Measurements from ENCODE around the gene ERCC4.
"Not testable (repeated sequence)": the region's sequence is repeated elsewhere in the genome, so short reads cannot be mapped to it uniquely, and the experiment has no call there.

The ERCC4 gene

DNA sequence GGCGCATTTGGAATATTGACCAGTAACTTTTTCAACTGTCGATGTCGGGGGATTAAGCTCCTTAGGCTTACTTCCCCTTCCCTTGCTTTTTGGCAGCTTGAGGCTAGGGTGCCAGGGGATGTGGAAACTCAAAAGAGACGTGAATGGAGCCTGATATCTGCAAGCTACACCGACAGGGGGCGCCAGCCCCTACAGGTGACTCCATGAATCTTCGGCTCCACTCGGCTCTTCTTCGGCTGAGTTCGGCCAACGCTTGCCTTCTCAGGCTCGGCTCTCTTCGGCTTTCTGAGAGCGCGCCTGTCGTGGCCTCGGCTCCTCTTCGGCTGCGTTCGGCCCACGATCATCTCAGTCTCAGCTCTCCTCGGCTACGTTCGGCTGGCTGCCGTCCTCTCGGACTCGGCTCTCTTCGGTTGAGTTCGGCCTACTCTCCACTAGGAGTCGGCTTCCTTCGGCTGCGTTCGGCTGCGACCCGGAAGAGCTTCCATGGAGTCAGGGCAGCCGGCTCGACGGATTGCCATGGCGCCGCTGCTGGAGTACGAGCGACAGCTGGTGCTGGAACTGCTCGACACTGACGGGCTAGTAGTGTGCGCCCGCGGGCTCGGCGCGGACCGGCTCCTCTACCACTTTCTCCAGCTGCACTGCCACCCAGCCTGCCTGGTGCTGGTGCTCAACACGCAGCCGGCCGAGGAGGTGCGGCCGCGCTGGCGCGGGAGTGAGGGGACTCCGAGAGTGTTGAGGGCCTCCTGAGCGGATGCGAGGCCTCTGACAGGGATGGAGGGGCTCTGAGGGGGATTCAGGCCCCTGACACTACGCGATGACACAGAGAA is at the start of gene ERCC4:
ERCC4 (plus strand) TSS at position 472 of the 827 bp plus-strand sequence; CDS start at position 484, 12 bp downstream.
- peak; percentile 99 for DNase-seq

DNA sequence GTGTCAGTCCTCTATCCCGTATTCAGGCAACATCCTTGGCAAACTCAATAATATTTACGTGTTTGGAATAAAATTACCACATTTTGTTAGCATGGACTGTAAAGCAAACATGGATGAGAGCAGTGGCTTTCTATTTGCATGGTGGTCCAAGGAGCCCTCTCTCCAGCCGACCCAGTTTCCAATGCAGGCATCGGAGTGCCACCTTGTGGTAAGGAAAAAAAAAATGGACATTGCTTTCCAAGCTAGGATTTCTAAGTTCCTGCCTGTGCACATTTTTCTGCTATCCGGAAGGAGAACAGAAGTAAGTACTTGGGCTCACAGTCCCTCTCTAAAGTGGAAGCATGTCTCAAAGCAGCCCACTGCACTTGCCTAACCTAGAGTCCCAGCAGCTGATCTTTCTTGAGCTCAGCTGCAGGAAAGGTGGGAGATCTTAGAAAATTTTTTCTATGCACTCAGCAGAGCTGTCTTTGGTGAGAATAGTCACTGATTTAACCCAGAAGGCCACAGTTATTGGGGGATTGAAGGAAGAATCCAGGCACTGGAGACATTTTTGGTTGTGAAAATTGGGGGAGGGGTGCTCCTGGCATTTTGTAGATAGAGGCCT is 46.0 kb upstream of the ERCC4 start:
- no peak for DNase-seq

DNA sequence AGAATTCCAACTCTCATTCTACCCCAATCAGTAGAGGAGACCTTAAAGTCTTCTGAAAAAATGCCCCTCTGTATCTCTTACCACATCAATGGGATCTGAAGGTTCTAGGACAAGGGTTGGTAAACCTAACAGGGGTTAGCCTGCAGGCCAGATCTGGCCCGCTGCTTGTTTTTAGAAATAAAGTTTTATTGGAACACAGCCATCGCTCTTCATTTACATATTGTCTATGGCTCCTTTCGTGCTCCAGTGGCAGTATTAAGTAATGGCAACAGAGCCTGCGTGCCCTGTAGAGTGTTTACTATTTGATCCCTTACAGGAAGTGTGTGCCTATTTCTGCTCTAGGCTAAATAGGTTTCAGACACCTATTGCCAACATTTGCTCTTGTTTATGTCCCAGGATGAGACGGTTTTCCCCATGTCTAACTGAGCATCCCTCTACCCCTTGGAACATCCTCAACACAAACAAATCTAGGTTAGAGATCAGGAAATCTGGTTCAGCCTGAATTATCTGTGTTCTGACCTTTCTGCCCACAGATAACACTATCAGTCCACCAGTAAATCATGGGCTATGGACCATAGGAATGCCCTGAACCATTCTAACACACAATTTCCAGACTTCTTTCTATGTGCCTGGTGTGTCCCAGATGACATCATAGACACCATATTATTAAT is 44.2 kb upstream of the ERCC4 start:
- no peak for DNase-seq

DNA sequence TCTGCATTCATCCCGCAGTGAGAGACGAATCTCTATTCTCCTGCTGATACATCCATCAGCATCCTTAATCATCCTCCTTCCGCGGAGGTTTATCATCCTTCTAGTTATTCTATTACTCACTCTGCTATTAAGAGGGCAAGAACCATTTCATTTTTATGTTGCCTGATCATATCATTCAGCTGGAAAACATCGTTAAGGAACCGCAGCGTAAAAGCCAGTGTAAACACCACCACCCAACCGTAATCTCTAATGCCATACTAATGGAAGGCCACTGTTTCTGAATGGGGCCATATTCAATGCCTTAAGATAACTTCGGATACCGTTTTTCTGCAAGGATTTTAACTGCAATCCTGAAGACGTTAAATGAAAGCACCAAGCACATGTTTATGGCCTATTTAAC is 36.7 kb upstream of the ERCC4 start:
- DNase-seq = no peak

DNA sequence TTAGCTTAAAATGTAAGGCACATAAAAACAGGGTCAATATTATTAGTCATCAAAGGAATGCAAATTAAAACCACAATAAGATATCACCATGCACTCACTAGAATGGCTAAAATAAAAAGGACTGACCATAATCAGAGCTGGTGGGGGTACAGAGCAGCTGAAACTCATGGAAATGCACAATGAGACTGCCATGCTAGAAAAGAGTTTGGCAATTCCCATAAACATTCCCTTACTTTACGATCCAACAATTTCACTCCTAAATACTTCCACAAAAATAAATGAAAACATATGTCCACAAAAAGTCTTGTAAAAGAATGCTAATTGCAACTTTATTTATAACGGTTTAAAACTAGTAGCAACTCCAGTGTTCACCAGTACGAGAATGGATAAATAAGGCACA is 36.1 kb upstream of the ERCC4 start:
- DNase-seq = no peak

DNA sequence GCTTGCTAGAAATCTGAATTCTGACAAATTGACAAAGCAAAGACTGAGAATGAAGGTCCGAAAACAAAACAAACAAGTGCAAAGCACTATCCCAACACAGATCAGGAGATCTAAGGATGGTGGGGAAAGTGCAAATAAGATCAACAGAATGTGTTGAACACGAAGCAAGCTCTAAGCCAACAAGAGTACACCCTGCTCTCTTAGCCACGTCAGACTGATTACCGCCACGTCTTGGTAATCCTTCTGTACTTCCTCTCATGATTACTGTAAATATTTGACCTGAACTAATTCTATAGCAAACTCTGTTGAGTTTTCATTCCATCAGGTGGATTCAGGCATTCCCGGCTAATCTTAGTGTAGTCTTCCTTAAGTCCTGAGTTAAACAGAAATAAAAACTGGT is 34.3 kb upstream of the ERCC4 start:
- DNase-seq = no peak

DNA sequence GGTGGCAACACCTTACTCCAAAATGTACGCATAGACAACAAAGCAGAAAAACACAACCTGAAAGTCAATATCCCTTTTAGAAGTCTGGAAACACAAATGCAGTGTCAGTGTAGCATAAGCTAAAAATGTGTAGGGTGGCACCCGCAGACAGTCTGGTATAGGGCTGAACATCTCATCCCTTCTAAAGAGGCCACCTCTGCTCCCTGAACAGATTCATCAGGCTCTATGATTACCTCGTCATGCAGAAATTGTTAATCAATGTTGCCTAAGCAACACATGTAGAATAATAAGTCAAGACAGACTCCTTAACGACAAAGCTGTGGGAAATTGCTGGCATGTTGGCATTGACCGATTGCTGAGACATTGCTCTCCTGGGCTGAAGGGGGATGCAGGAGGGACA is 33.3 kb upstream of the ERCC4 start:
- no peak for DNase-seq

DNA sequence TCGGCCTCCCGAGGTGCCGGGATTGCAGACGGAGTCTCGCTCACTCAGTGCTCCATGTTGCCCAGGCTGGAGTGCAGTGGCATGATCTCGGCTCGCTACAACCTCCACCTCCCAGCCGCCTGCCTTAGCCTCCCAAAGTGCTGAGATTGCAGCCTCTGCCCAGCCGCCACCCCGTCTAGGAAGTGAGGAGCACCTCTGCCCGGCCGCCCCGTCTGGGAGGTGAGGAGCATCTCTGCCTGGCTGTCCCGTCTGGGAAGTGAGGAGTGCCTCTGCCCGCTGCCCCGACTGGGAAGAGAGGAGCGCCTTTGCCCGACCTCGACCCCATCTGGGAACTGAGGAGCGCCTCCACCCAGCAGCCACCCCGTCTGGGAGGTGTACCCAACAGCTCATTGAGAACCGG is 30.6 kb upstream of the ERCC4 start:
- not testable (repeated sequence) for DNase-seq

DNA sequence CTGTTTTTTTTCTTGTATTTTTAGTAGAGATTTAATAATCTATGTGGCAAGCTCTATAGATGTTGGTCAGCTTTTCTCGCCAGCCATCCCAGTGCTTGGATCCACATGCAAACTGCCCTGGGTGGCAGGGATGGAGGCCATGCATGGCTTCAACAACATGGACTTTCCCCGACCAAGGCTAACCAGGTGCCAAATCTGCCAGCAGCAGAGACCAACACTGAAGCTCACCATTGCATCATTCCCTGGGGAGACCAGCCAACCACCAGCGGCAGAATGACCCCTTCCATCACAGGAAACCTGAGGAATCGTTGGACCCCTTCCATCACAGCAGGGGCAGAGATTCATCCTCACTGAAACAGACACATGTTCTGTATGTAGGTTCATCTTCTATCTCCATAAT is 27.7 kb upstream of the ERCC4 start:
- DNase-seq = no peak

DNA sequence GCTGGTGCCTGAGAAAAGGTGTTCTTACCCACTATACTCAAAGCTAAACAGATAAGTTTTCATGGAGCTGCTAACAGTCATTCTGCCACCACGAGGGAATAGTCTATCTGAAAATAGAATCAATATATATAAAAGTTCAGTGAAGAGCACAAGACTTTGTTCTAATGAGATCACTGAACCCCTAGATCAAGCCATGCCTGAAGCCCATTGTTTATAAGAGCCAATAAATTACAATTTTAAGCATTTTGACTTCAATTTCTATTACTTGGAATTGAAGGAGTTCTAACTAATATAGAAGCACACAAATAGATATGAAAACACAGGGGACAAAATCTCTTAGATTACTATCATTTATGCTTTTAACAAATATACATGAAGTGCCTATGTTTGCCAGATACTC is 24.4 kb upstream of the ERCC4 start:
- no peak for DNase-seq

DNA sequence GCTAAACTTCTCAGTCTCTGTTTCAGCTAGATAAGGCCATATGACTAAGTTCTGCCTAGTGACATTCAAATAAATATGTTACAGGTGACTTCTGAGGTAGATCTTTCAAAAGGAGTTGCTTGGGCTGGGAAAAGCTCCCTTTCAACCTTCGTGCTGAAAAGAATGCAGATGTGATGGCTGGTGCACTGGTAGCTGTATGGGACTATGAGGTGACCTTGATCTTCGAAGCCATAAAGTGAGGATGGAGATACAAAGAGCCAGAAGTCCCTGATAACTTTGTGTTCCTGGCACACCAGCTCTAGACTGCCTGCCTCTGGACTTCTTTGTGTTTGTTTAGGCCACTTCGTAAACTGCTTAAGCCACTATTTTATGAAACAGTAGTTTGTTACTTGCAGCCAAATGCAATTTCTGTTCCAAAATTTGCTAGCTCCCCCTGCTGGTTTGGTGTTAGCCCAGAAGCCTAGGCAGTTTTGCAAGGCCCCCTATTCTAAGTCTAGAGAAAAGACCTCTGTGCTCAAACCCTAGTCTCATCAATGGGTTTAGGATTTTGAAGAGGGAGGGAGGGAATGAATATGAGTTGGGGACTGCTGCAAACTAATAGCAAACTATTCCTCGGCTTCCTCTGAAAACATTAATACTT is 23.3 kb upstream of the ERCC4 start:
- DNase-seq = no peak

DNA sequence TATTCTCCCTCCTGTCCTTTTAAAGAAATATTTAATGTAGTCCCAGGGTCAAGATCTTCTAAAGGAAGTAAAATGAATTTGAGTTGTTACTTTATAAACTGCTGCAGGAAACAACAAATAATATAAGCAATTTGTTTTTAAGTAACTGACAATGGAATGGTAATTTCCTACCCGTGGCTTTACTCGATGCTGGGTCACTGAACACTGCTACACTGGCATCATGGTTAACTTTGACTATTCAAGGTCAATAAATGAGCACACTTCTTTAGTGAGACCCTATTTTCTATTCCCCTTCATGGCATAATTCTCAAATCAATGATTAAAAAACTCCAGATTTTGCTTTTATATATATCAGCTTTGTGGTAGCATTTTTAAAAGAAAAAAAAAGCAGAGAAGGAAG is 22.1 kb upstream of the ERCC4 start:
- no peak for DNase-seq

DNA sequence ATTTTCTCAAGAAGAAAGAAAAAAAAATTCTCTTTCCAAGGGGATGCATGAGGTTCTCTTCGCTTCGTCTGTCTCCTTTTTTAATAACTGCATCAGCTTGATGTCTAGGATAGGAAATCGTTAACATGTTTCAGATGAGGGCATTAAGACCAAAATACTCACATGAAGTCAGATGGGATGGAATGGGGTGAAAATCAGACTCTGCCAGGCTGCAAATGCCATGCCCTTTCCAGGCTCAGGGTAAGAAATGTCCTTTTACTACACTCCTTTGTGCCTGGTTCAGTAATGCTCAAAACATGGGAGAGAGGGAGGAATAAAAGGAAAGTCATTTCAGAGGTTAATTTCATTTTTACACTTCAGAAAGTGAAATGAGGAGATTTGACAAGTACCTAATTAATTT is 21.7 kb upstream of the ERCC4 start:
- DNase-seq = no peak

DNA sequence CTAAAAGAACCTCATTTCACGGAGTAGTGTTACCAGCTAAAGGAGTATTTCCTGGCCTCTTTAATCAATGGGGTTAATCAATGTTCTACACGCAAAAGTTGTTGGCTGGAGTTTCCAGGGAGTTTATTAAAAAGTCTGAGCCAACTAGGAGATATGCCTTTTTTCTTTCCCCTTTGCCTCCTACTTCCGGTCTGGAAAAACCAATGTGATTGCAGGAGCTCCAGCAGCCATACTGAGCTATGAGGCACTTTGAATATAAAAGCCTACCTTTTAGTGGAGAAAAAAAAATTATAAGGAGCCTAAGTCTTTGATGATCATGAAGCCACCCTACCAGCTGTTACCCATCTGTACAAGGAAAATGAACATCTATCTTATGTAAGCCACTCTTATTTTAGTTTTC is 17.9 kb upstream of the ERCC4 start:
- no peak for DNase-seq

DNA sequence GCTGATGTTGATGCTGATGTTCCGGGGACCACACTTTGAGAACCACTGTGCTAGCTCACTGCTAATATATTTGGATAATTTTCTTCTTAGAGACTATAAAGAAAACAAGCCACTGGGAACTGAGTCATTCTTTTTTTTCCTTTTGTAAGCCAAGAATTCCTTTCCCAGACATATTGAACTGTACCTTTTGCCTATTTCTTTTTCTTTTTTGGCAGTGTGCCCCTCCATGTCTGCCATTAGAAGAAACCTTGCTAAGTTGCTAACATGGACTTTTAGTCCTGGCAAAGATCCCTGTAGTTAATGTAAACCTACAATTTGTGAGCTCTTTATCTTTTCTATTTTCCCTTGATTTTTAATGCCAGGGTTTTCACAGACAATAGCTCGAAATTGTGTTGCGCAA is 17.3 kb upstream of the ERCC4 start:
- DNase-seq = no peak

DNA sequence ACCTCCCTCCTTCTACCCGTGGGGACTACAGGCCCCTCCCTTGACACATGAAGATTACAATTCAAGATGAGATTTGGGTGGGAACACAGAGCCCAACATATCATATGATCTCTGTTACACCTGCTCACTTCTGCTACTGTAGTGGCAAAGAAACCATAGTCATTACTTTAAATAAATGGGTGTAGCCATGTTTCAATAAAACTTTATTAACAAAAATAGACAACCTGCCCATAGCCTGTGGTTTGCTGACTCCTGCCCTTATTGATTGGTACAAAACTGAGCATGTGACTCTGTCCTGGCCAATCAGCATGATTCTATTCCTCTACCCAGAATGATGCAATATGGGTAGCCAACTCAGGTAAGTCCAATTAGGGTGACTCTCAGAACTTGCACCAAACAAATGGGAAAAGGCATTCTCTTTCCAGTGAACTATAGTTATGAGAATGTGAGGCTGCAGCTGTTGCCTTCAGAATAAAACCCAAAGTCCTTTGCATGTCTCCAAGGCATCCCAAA is 15.7 kb upstream of the ERCC4 start:
- DNase-seq = no peak

DNA sequence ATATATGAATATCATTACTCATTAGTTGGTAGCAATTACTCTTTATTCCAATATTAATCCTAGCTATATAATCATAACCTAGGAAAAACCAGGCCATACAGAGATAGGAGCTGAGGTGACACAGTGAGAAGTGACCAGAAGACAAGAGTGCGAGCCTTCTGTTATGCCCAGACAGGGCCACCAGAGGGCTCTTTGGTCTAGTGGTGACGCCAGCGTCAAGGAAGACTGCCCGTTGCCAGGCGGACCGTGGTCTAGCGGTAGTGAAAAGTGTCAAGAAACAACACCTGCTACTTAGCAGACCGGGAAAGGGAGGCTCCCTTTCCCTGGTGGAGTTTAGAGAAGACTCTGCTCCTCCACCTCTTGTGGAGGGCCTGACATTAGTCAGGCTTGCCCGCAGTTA is 15.1 kb upstream of the ERCC4 start:
- DNase-seq = peak; percentile 7

DNA sequence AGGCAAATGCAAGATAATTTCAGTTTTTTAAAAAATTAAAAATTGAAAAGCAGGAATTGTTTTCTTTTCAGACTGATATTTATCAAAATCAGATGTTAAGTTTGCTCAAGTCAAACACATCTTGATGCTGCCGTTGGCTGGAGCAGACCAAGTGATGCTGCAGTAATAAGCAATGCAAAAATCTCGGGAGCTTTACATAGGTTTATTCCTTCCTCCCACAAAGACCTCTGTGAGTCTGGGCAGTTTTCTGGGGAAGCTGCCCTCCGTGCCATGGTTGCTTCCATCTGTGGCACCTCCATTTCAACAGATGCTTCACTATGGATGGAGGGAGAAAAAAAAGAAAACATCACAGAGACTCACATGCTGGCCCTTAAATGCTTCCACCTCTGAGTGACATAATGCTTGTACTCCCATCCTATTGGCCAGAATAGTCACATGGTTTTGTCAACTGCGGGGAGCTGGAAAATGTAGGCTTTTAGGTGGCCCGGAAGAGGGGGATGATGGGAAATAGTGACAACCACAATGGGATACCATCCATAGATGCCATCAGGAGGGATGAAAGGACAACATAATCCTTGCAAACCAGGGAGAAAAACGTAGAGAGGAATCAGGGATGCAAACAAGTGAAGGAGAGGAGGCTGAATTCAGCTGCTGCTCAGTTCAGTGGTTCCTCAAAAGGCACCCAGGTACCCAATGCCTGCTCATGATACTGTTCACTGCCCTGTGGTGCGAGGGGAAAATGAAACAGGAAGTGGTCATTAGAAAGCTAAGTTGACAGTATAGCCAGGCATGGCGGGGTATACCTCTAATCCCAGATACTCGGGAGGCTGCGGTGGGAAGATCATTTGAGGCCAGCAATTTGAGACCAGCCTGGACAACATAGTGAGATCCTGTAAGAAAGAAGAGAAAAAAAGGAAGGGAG is 13.5 kb upstream of the ERCC4 start:
- no peak for DNase-seq

DNA sequence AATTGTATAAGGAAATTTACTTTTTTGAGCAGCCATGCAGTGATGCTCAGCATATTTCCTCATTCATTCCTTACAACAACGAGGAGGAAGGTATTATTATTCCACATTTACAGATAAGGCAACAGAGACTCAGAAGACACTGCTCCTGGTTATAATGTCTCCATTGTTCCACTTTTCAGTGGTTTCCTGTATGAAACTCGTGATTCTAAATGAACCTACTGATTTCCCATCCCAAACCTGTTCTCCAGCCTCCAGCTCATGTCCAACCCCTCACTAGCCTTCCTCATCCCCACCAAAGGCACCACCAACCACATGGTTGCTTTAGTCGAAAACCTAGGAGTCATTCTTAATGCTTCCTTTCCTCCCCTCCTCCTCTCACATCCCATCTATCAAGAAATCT is 12.5 kb upstream of the ERCC4 start:
- DNase-seq = no peak

DNA sequence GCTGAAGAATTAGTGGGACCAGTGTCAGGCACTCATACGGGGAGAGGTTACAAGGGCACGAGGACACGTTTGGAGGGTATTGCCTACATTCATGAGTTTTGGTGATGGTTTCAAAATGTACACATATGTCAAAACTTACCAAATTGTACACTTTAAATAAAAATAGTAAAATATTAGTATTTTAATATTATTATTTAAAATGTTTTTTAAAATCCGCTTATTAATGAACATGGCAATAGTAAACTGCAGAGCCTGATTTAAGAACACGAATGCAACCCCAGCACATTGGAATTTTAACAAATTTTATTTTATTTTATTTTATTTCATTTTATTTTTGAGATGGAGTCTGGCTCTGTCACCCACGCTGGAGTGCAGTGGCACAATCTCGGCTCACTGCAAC is 10.9 kb upstream of the ERCC4 start:
- DNase-seq = no peak

DNA sequence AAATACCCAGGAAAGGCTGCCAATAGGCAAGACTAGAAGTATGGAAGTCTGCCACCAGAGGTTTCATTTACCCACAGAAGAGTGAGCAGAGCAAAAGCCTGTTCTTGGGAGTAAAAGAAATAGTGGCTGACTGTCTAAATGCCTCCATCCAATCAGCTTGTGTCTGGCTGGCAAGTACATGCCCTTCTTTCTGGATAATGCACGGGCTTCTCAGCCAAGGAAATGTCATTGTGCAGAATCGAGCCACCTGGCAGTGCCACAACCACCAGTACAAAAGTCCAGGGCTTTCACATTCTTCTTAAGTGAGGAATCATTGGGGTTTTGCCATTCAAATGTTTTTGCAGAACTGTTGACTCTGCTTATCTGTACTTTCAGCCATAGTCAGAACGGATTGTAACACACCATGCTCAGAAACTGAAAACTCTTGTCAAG is 10.1 kb upstream of the ERCC4 start:
- DNase-seq = no peak

DNA sequence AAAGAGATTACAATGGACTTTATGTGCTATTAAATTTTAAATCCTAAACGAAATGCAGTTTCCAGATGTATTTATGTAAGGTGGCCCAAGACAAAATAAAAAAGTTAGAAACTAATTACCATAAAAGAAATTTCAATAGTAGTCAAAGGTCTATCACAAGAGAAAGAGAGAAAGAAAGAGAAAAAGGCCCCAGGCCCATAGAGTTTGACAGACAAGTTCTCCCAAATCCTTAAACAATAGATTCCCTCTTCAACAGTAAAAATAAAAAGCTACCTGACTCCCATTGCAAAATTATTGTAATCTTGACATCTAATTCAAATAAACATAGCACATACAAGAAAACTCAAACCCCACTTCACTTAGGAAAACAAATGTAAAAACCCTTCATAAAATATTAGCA is 8.6 kb upstream of the ERCC4 start:
- no peak for DNase-seq

All from activated naive CD4-positive, alpha-beta T cell treated with Interleukin-2 at 50 U/mL for 16 hours (primary cell).